ENCODE measurements around the gene NDUFA11. TPM values are rescaled to one million over a fixed set of nuclear protein-coding genes. Genes with fewer than 3 reads are reported as not detected.
A peak's percentile ranks its signal among the peaks of the same experiment; 100 is the strongest.

NDUFA11 gene
- polyA plus RNA-seq, 6 donors from 2014 or later = 288 to 317 (median 302) TPM

- DNase-seq = no peak
- Mint-ChIP-seq H3K36me3 (peaks cover 0 to 8% of the 10 kb centered on the region in 2 donors), H3K4me3 (no peak overlapping the region), H3K9me3 (no peaks in the 10 kb centered on the region), H3K4me1 (peaks cover 9 to 21% (median 15%) of the 10 kb centered on the region in 3 donors), H3K27ac (no peak overlapping the region), H3K27me3 (no peaks in the 10 kb centered on the region)
- no peak for ATAC-seq (ENCODE audit: low read depth in 2 of 2)
Observed at GRCh38 chr19:5896365-5897076, 7.1 kb downstream of the NDUFA11 start.

- Mint-ChIP-seq H3K9me3 (no peaks in the 10 kb centered on the region), H3K4me1 (peaks cover 4 to 15% (median 11%) of the 10 kb centered on the region in 3 donors), H3K27me3 (no peaks in the 10 kb centered on the region), H3K36me3 (peaks cover 0 to 8% of the 10 kb centered on the region in 2 donors), H3K4me3 (peak overlapping the region in 1 of 8 donors; percentile 52), H3K27ac (peak overlapping the region in 1 of 6 donors; percentile 32)
- no peak for ATAC-seq (ENCODE audit: low read depth in 2 of 2)
- DNase-seq = no peak
Observed at GRCh38 chr19:5895890-5896289, 7.7 kb downstream of the NDUFA11 start.

GRCh38 chr19:5895409-5895808, 8.2 kb downstream of the NDUFA11 start:
- Mint-ChIP-seq H3K9me3 (no peaks in the 10 kb centered on the region), H3K27ac (no peak overlapping the region), H3K4me3 (peak overlapping the region in 1 of 8 donors; percentile 52), H3K4me1 (peaks cover 3 to 14% (median 11%) of the 10 kb centered on the region in 3 donors), H3K36me3 (peaks cover 0 to 8% of the 10 kb centered on the region in 2 donors), H3K27me3 (no peaks in the 10 kb centered on the region)
- DNase-seq = no peak
- ATAC-seq (ENCODE audit: low read depth in 2 of 2) = no peak

- DNase-seq = no peak
- Mint-ChIP-seq H3K27ac (peak overlapping the region in 1 of 6 donors; percentile 79), H3K9me3 (no peaks in the 10 kb centered on the region), H3K27me3 (peaks cover 1 to 3% (median 2%) of the 10 kb centered on the region in 3 donors), H3K4me1 (peaks cover 3 to 8% (median 6%) of the 10 kb centered on the region in 3 donors), H3K36me3 (peaks cover 0 to 8% of the 10 kb centered on the region in 2 donors), H3K4me3 (no peak overlapping the region)
- no peak for ATAC-seq (ENCODE audit: low read depth in 2 of 2)
Observed at GRCh38 chr19:5894704-5895349, 8.8 kb downstream of the NDUFA11 start.

GRCh38 chr19:5893907-5894703, 9.5 kb downstream of the NDUFA11 start:
- H3K27ac Mint-ChIP-seq = peak overlapping the region in 1 of 6 donors; percentile 79
- H3K36me3 Mint-ChIP-seq = peaks cover 0 to 8% of the 10 kb centered on the region in 2 donors
- DNase-seq = no peak
- H3K4me3 Mint-ChIP-seq = no peak overlapping the region
- ATAC-seq (ENCODE audit: low read depth in 2 of 2) = no peak
- H3K4me1 Mint-ChIP-seq = peaks cover 3 to 6% (median 4%) of the 10 kb centered on the region in 3 donors
- H3K9me3 Mint-ChIP-seq = no peaks in the 10 kb centered on the region
- peaks cover 6 to 10% (median 10%) of the 10 kb centered on the region in 3 donors for H3K27me3 Mint-ChIP-seq

- peak overlapping the region in 1 of 8 donors; percentile 53 for H3K4me3 Mint-ChIP-seq
- no peak overlapping the region for H3K27ac Mint-ChIP-seq
- ATAC-seq (ENCODE audit: low read depth in 2 of 2) (no peak), DNase-seq (no peak)
- H3K4me1 Mint-ChIP-seq = peaks cover 3 to 6% (median 4%) of the 10 kb centered on the region in 3 donors
- H3K27me3 Mint-ChIP-seq = peaks cover 6 to 14% (median 11%) of the 10 kb centered on the region in 3 donors
- no peaks in the 10 kb centered on the region for H3K9me3 Mint-ChIP-seq
- peaks cover 0 to 8% of the 10 kb centered on the region in 2 donors for H3K36me3 Mint-ChIP-seq
Observed at GRCh38 chr19:5893296-5893903, 10.2 kb downstream of the NDUFA11 start.

- H3K9me3 Mint-ChIP-seq = no peaks in the 10 kb centered on the region
- H3K27ac Mint-ChIP-seq = no peak overlapping the region
- peaks cover 0 to 8% of the 10 kb centered on the region in 2 donors for H3K36me3 Mint-ChIP-seq
- H3K4me1 Mint-ChIP-seq = peaks cover 0 to 4% (median under 1%) of the 10 kb centered on the region in 3 donors
- H3K27me3 Mint-ChIP-seq = peaks cover 6 to 20% (median 11%) of the 10 kb centered on the region in 3 donors
- ATAC-seq (ENCODE audit: low read depth in 2 of 2) = no peak
- no peak overlapping the region for H3K4me3 Mint-ChIP-seq
- DNase-seq = no peak
Observed at GRCh38 chr19:5892772-5893275, 10.8 kb downstream of the NDUFA11 start.

GRCh38 chr19:5891938-5892771, 11.4 kb downstream of the NDUFA11 start:
- Mint-ChIP-seq H3K27me3 (peaks cover 6 to 20% (median 11%) of the 10 kb centered on the region in 3 donors), H3K36me3 (peaks cover 0 to 8% of the 10 kb centered on the region in 2 donors), H3K27ac (peak overlapping the region in 2 of 6 donors; percentile 47 to 57), H3K9me3 (no peaks in the 10 kb centered on the region), H3K4me3 (no peak overlapping the region), H3K4me1 (peaks cover 0 to 4% (median 0%) of the 10 kb centered on the region in 3 donors)
- ATAC-seq (ENCODE audit: low read depth in 2 of 2) (peak; percentile 46 to 49), DNase-seq (no peak)

- Mint-ChIP-seq H3K4me3 (no peak overlapping the region), H3K4me1 (peaks cover 0 to 4% (median 0%) of the 10 kb centered on the region in 3 donors), H3K9me3 (no peaks in the 10 kb centered on the region), H3K27ac (peak overlapping the region in 1 of 6 donors; percentile 72), H3K27me3 (peaks cover 6 to 20% (median 11%) of the 10 kb centered on the region in 3 donors), H3K36me3 (peaks cover 0 to 8% of the 10 kb centered on the region in 2 donors)
- DNase-seq = no peak
- no peak for ATAC-seq (ENCODE audit: low read depth in 2 of 2)
Observed at GRCh38 chr19:5891572-5891937, 12.0 kb downstream of the NDUFA11 start.

GRCh38 chr19:5890099-5890498, 13.5 kb downstream of the NDUFA11 start:
- no peaks in the 10 kb centered on the region for H3K36me3 Mint-ChIP-seq
- H3K4me1 Mint-ChIP-seq = peaks cover 0 to 4% (median 0%) of the 10 kb centered on the region in 3 donors
- no peak overlapping the region for H3K4me3 Mint-ChIP-seq
- peaks cover 6 to 25% (median 11%) of the 10 kb centered on the region in 3 donors for H3K27me3 Mint-ChIP-seq
- no peak for ATAC-seq (ENCODE audit: low read depth in 2 of 2)
- no peak overlapping the region for H3K27ac Mint-ChIP-seq
- DNase-seq = no peak
- no peaks in the 10 kb centered on the region for H3K9me3 Mint-ChIP-seq

GRCh38 chr19:5889288-5889971, 14.2 kb downstream of the NDUFA11 start:
- H3K36me3 Mint-ChIP-seq = no peaks in the 10 kb centered on the region
- DNase-seq (no peak), ATAC-seq (ENCODE audit: low read depth in 2 of 2) (no peak)
- peak overlapping the region in 1 of 6 donors; percentile 10 for H3K27ac Mint-ChIP-seq
- peaks cover 0 to 4% (median 0%) of the 10 kb centered on the region in 3 donors for H3K4me1 Mint-ChIP-seq
- H3K27me3 Mint-ChIP-seq = peaks cover 7 to 26% (median 11%) of the 10 kb centered on the region in 3 donors
- H3K4me3 Mint-ChIP-seq = peak overlapping the region in 1 of 8 donors; percentile 42
- H3K9me3 Mint-ChIP-seq = no peaks in the 10 kb centered on the region

Measured in naive B cell (primary cell).